Stimulated activated CD8-positive, alpha-beta memory T cell treated with anti-CD3 and anti-CD28 coated beads, Interleukin-12 subunit alpha, Interleukin-12 subunit beta, amount 100 ng/mL, for 24 hours (primary cell): Measurements from ENCODE around the gene CHN2.

Experiments
- DNase-seq: peaks from one replicate; pipeline ENCODE4 v3.0.0-alpha.2; 2020; ENCODE audit errors: extremely low read depth

CHN2 gene

DNA sequence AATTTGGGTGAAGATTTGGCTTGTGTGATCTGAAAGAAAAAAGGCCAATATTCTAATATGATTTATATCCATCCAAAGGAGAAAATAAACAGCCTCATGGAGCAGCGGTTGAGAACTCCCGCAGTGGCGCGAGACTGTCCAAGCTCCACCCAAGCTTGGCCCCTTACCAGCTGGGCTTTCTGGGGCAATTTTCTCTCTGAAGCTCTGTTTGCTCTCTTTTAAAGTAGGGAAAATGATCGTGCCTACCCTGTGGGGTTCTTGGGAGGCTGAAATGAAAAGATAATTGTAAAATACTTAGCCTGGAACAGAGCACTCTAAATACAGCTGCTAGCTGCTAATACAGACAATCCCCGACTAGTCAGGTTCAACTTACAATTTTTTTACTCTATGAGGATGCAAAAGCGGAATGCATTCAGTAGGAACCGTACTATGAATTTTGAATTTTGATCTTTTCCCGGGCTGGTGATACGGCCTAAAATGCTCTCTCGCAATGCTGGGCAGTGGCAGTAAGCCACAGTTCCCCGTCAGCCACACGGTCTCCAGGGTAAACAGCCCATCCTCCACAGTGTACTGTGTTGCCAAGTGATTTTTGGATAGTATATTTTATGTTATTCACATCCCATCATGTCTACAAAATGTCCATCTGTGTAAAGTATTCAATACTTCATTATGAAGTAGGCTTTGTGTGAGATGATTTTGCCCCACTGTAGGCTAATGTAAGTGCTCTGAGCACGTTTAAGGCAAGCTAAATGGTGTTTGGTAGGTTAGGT, 137.7 kb downstream of the CHN2 start:
- no peak for DNase-seq

DNA sequence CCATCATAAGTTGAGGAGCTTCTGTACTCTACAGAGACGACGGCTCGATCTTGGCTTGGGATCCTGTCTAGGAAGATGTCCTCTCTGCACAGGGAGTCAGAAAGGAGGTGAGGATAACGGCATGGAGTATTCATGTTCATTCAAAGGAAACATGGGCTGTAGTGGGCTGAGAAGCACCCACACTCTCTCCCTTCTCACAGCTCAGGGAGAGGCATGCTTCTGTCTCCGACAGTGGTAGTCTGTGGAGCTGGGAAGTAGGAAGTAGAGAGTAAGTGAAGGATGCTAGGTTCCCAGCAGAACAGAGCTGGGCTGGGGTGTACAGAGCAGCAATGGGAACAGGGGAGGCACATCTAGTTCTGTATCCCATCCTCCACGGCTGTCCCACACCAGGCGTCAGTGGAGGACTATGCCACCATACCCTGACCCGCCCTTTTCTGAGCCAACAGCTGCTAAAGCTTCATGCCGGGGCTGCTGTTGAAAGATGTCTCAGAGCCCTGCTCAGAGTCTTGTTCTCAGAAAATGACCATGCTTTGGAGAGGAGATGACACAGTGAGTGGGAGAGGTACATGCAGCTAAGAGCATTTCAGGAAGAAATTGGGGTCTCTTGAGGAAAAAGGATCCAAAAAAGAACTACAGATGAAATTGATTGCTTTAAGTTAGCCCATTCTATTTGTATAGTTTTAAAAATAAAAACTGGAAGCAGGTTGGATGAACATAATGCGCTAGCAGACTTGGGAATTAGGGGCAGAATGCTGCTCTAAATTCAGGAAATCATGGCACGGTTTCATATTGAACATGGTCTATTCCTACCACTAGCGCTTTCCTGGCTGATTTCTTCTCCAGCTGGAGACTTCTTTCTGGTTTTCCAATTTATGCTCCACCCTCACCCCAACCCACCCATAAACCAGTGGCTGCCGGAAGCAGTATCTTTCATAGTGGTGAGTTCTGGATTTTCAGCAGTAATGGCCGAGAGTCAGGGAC, 138.6 kb downstream of the CHN2 start:
- DNase-seq = no peak

- no peak for DNase-seq
Measured at GRCh38 chr7:29335188-29336083, 140.9 kb downstream of the CHN2 start.

GRCh38 chr7:29337546-29338116, 143.1 kb downstream of the CHN2 start:
- DNase-seq = no peak

DNA sequence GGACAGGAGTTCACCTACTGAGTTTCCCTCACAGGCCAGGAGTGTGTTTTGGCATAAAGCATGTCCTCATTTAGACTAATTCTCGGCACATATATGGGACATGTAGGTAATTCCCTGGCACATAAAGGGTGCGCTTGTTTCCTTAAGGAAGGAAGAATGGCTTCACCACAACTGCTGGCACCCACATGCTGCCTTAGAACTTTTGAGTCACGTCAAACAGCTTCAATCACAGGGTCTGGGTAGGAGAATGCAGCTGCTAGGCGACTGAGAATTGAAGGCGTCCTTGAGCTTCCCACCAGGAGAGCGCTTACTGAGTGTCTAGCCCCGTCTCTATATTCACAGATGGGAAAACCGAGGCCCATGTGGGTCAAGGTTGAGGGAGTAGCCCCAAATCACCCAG, 146.1 kb downstream of the CHN2 start:
- DNase-seq = no peak

GRCh38 chr7:29341156-29341555, 146.6 kb downstream of the CHN2 start:
- DNase-seq = no peak

- DNase-seq = no peak
Measured at GRCh38 chr7:29342761-29343160, 148.2 kb downstream of the CHN2 start.

- DNase-seq = no peak
Measured at GRCh38 chr7:29343399-29343798, 148.8 kb downstream of the CHN2 start.

DNA sequence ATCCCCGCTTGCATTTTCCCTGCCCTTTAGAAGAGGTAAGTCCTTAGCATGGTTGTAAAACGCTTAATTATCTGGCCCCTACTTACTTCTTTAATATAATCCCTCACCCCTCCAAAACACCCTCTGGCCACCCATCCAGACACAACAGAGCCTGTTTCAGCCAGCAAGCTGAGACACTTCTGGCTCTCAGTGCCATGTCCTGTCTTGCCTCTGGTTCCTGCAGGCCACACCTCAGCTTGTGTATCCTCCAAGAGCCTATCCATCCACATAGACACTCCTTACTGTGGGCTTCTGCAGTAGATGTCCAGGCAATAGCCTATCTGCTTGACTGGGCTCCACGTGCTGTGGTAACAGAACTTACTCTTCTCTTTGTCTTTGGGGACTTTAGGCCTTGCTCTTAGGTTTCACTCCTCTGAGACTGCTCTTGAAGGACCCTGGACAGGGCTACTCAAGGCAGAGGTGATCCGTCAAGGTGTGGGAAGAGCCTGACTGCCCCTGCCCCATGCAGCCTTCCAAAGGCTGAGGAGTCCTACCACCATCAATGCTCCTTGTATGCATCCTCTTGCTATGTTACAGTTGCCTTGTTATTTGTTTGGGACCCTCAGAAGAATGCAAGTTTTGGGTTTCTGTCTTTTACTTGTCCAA, 149.9 kb downstream of the CHN2 start:
- DNase-seq = no peak

DNA sequence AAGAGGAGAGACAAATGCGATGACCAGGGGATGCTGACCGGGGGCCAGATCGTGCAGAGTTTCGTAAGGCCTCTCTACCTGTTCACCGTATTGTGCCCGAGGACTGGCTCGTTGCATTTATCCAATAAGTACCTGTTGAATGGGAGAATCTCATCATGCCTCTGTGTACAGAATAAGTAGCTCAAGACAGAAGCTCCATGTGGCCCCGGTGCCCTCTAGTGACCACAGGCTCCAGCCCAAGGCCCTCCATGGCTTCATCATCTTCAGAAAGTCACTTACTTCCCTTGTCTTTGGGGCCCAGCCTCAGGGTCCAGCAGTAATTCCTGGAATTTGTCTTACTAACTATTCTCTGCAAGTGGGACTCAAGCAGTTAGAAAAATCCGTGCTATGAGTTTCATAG, 151.0 kb downstream of the CHN2 start:
- no peak for DNase-seq

- DNase-seq = no peak
Measured at GRCh38 chr7:29346231-29346978, 151.8 kb downstream of the CHN2 start.

- DNase-seq = no peak
Measured at GRCh38 chr7:29349362-29349761, 154.8 kb downstream of the CHN2 start.

DNA sequence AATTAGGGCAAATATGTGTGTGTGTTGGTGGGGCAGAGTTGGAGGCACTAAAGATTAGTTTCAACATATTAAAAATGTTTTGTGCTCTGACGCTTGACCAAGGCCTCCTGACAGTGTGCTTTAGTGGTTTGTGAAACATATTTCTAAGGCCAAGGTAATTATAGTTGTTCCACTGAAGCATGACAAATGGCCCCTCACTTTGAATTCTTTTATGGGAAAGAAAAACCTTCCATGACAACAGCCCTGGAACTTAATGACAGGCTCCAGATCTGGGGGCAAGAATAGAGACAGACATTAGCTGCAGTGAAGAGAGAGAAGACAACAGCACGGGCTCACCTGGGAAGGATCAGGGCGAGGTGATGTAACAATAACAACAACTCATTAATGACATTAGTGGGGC, 155.8 kb downstream of the CHN2 start:
- DNase-seq = no peak

DNA sequence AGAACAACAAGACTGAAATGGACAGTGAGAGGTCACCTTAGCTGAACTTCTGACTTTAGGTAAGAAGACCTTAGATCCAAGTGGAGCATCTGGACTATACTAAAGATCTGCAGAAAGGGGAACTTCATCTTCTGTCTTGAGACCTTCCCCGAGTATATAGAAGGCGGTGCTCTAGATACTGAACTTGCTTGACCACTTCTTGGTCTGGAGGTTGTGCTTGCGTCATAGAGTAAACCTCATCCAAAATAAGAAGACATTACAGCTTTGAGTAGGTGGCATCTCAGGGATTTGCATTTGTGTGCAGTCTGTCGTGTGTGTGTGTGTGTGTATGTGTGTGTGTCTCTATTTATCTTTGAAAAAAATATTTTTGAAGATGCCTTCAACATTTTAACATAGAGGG, 157.5 kb downstream of the CHN2 start:
- no peak for DNase-seq

DNA sequence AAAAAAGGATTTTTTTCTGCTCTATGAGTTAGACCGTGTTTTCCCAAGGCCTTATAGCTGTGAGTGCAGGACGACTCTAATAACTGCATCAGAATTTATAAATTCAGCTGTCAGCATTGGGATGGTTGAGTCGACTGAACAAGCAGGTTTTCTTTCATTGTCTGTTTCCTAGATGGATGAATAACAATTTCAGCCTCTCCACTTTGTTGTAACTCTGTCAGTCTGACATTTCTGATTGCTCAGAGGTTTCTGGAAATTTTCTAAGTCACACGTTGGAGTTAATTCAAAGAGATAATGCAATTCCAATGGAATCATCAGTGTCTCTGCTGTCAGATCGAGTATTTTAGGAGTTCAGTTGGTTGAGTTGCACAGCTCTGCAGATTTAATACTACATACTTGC, 159.2 kb downstream of the CHN2 start:
- DNase-seq = no peak

GRCh38 chr7:29354340-29354739, 159.8 kb downstream of the CHN2 start:
- no peak for DNase-seq

GRCh38 chr7:29355388-29355787, 160.8 kb downstream of the CHN2 start:
- DNase-seq = no peak

- no peak for DNase-seq
Measured at GRCh38 chr7:29356631-29357030, 162.1 kb downstream of the CHN2 start.

DNA sequence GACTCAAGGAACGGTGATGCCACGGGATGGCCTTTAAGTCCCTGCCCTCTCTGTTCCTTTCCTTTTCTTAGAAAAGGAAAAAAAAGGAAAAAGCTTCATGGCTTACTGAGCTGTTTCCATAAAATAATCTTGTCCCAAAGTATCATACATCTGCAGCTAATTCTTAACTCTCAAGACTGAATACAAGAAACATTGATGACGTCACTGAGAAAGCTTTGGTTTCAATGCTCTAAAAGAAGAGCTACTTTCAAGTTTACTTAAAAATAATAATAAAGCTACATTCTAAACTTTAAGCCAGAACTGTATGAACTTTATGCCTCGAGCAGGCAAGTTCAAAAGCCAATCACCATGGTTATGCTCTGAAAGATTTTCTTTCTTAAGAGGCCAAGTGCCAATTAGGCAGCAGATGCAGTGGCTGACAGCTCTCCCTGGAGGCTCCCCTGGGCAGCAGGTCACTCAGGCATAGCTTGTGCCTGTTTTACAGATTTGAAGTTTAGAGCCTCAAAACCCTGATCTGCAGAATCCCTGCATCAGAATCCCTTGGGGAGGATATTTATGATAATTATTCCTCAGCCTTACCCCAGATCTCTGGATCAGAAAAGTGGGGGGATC, 165.0 kb downstream of the CHN2 start:
- no peak for DNase-seq
